T-helper 2 cell treated with Interferon-gamma antibody and Interleukin-4, amounts not matched to agents 100 ng/mL and 5 ng/mL, for 36 hours (primary cell): Measurements from ENCODE around the gene TMEM218. TPM values are rescaled to one million over a fixed set of nuclear protein-coding genes. Genes with fewer than 3 reads are reported as not detected.

Experiments used
- intact Hi-C: fragments of 100-400 bp; cut with micrococcal nuclease; formaldehyde crosslinking; loops from one replicate; pipeline ENCODE4 v1.15.1; 2023
- total RNA-seq: library from RNA; stranded (reverse); gene quantifications from 2 replicates; pipeline ENCODE4 v1.2.3, GENCODE V29; 2022

The TMEM218 gene
- total RNA-seq, result 17.5 and 18.3 TPM in 2 replicates

DNA sequence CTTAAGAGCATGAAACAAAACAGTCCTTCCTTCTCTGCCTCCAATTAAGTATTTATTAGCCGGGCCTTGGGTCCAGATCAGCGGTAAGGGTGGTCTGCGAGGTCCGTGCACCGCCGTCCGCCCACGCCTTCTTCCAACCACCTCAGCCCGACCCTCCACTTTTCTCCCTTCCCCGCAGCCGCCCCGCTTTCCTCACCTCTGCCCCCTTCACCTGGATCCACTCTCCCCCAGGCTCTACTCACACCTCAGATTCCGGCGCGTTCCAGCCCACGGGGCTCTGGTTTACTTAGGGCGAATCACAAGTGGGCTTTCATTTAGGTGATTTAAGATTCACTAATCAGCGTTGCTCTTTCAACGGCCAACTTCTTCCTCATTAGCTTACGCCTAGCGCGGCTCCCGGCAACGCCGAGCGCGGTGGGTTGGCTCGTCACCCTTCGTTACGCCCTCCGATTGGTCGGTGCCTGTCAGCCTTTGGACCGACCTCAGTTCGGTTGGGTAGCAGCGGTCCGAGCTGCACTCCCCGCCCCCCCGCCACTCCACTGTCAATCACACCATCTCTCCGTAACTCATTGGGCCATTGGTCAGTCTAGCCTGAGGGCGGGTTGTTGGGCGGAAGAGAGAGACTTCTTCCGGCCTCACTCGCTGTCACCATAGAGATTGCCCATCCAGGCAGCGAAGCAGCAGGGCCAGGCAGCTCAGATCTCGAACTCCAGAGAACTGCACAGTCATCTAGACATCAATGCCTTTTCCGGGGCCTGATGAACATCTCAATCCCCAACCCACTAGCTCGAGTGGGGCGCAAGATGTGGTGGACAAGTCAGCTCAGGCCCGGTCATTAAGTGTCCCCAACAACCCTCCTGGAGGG, at the start of gene TMEM218:
TMEM218 (minus strand) TSS at position 284 of the 865 bp plus-strand sequence. CDS start 9,385 bp downstream, outside the sequence.
- intact Hi-C loops, result loop anchor here (1.0 to 10.0 kb wide), 10 partner anchors 49 to 1369 kb away; partner anchors contain the start of genes CCDC15, EI24, HYLS1 and MSANTD2

GRCh38 chr11:125157953-125158680, 46.7 kb upstream of the TMEM218 start:
- intact Hi-C loops, result no loop called here

GRCh38 chr11:125157118-125157733, 45.8 kb upstream of the TMEM218 start:
- intact Hi-C loops, result no loop called here

GRCh38 chr11:125156346-125157117, 45.1 kb upstream of the TMEM218 start:
- intact Hi-C loops, result no loop called here

GRCh38 chr11:125155767-125156166, 44.3 kb upstream of the TMEM218 start:
- intact Hi-C loops, result no loop called here

- intact Hi-C loops, result no loop called here
Observed at GRCh38 chr11:125155100-125155444, 43.6 kb upstream of the TMEM218 start.

GRCh38 chr11:125154378-125155099, 43.1 kb upstream of the TMEM218 start:
- intact Hi-C loops, result no loop called here

GRCh38 chr11:125153837-125154236, 42.4 kb upstream of the TMEM218 start:
- intact Hi-C loops, result no loop called here

GRCh38 chr11:125148743-125149142, 37.3 kb upstream of the TMEM218 start:
- intact Hi-C loops, result no loop called here

GRCh38 chr11:125148011-125148410, 36.6 kb upstream of the TMEM218 start:
- intact Hi-C loops, result no loop called here

DNA sequence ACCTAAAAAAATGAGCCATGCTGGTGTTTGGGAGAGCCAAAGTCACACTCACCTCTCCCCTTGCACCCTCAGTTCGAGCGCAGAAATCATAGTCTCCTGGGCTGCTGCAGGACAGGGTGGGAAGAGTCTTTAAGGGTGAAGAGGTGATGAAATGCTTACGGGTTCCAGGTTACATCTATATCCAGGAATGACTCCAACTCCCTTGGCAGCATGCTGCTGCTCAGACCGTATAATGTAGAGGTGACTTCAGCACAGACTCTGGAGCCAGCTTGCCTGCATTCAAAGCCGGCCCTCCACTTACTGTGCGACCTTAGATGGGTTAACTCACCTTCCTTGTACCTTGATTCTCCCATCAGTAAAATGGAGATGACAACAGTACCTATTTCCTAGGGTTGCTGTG, 35.9 kb upstream of the TMEM218 start:
- intact Hi-C loops, result no loop called here

DNA sequence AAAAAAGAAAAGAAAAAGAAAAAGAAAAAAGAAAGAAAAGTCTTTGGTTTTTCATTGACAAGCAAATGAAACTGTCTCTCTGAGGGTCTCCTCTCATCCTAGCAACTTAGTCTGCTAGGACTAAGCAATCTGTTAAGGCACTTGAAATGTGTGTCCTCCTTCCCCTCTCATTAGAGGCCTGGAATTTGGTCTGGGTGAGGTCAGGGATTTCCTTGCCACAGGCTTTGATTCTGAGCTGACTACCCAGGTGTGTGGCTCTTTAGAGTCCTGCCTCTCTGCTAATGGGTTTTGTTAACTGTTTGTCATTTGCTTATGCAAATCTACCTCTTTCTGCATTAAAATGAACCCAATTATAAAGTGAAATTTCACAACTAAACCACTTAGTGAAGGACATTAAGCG, 34.8 kb upstream of the TMEM218 start:
- intact Hi-C loops, result no loop called here

DNA sequence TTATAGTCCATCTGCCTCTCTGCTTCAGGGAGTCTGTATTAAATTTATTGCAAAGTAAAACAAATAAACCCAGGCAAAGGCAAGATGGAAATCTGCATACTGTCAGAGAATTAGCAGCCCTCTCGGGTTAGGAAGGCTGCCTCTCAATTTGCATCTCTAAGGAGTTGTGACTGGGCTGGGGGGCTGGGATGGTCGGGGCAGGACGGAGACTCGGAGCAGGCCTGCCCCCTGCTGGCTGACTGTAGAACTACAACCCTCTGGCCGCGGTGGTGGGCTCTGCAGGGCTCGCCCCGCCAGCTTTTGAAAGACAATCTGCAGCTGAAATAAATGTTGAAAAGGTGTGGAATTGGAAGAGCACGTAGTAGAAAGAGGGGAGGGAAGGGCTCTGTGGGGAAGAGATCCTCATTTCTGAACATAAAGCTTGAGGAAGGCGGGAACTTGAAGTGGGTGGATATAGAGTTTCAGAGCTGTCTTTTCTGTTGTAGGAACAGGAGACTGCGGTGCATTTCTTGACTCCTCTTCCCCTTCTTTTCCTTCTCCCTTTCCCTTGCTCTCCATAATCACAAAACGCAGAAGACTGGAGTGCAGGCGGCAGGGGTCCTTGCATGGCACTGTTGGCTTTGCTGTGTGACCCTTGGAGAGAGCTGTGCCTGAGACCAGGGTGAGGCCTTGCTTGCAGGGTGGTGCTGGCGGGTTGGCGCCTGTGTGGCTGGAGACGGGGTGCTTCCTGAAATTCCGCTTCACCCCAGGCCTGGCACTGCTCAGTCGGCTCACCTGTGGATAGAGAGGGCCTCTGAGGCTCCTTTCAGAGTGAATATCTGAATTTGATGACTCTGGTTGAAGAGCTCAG, 30.5 kb upstream of the TMEM218 start:
- intact Hi-C loops, result loop anchor here (1.0 kb wide), 1 partner anchor 180 kb away; no protein-coding TSS in a partner anchor

DNA sequence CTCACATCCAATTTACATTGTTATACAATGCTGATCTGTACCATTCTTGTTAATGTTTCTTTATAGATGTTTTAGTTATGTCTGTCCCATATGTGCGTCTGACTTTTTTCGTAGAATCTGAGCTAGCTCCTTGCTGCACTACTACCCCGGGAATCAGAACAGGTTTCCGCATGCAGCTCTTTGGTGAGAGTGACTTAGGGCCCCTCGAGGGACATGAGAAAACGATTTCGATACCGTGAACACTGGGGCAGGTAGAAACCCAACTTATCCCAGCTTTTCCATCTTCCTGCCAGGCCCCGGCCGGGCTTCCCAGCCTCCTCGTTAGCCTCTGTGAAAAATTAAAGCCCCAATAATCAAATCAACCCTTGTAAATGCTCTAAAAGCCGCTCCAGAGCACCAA, 29.8 kb upstream of the TMEM218 start:
- intact Hi-C loops, result loop anchor here (1.0 kb wide), 1 partner anchor 179 kb away; no protein-coding TSS in a partner anchor

DNA sequence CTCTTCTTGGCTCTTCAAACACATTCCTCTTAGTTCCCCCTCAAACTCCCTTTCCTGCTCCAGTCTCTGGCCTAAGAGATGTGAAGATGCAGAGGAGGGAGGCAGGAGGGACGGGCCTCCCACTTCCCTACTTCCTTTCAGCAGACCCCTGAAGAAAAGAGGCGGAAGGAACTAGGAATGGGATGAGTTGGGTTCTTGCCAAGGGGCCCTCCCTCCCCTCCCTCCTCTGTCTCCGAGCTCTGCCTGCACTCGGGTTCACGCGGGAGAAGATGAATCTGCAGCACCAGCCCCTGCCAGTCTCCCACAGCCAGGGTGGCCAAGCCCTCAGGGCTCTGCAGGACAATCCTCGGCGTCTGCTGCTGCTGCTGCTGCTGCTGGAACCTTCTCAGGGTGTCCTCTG, 28.8 kb upstream of the TMEM218 start:
- intact Hi-C loops, result no loop called here

DNA sequence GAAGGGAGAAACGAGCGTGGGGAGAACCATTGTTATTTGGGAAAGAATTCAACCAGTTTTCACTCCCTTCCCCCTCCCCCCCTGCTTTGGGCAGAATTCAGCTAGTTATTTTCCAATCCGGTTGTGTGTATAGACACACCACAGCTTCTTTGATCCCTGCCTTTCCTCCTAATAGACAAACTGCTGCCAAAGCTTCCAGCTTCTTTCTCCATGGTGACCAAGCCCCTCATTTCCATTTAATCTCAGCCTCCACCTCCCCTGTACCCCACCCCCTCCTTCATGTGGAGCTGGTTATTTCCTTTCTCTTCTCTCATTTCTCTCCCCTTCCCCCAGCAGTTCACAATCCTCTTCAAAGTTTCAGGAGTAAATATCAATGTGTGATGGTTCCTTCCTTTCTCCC, 28.4 kb upstream of the TMEM218 start:
- intact Hi-C loops, result no loop called here

GRCh38 chr11:125138966-125139365, 27.5 kb upstream of the TMEM218 start:
- intact Hi-C loops, result no loop called here

DNA sequence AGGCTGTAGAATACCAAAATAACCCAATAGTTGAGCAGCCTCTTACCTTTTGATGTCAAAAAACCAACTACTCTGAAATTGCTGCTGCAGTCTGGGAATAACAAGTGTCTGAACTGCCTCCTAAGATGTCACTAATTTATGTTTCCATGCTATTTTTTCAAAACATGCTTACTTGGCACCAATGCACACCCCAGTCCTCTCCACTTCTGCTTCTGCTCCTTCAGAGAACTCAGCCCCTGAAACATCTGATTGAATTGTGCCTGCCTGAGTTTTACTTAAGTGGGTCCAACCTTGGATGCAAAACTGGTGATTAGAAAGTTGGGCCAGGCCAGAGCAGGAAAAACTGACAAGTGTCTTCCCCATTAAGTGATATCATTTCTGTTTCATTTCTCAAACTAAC, 24.6 kb upstream of the TMEM218 start:
- intact Hi-C loops, result no loop called here

GRCh38 chr11:125132596-125132995, 21.2 kb upstream of the TMEM218 start:
- intact Hi-C loops, result no loop called here

DNA sequence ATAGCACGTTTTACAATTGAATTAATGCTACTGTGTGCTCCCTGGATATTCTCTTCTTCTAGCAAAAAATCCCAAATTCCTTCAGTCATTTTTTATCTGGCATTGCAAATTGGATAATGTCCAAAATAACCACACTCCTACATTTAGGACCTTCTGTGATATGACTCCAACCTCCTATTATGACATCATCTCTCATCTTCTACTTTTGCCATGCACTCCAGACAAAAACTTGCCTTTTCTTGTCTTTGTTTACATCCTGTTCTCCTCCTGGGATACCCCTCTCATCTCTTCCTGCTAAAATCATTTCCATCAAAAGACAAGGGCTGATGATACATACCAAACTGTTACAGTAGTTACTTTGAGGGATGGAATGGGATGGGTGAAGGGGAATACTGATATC, 20.6 kb upstream of the TMEM218 start:
- intact Hi-C loops, result no loop called here
